DMS53 treated with DMSO at 0.1 percent for 48 hours (cell line): ENCODE data around the gene SRP68.

Experiments
- DNase-seq: peaks from one replicate; lab custom pipeline; 2025; ENCODE audit not compliant: unreplicated experiment; lab: John Stamatoyannopoulos, UW

SRP68 gene

DNA sequence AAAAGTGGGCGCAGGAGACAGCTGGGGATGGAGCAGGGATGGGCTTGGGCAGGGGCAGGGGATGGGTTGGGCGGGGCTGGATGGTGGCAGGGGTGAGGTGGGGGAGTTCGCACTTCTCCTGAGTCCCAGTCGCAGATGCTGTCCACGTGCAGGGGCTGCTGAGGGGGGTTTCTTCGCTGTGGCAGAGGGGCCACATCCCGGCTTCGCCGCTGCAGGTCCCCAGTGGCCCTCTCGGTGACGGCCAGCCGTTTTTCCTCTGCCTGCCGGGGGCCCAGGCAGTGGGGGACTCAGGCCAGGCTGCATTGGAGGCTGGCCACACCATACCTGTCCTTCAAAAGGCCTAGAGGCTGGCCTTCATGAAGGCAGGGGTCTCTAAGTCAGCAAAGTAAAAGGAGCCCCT is 53.5 kb downstream of the SRP68 start:
- no peak for DNase-seq

DNA sequence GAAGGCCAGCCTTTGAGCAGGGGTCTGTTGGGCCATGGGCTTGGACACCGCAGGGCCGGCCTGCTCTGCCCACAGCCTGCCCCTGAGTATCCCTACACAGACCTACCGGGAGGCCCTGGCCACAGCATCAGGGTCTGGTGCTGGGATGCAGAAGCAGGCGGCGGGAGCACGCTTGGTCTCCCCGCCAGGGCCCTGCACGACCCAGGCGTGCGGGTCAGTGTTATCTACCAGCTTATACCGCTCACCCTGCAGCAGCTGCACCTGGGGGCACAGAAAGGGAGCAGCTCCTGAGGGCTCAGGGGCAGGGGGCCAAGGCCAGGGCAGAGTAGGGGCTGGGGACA is 54.0 kb downstream of the SRP68 start:
- DNase-seq: no peak

DNA sequence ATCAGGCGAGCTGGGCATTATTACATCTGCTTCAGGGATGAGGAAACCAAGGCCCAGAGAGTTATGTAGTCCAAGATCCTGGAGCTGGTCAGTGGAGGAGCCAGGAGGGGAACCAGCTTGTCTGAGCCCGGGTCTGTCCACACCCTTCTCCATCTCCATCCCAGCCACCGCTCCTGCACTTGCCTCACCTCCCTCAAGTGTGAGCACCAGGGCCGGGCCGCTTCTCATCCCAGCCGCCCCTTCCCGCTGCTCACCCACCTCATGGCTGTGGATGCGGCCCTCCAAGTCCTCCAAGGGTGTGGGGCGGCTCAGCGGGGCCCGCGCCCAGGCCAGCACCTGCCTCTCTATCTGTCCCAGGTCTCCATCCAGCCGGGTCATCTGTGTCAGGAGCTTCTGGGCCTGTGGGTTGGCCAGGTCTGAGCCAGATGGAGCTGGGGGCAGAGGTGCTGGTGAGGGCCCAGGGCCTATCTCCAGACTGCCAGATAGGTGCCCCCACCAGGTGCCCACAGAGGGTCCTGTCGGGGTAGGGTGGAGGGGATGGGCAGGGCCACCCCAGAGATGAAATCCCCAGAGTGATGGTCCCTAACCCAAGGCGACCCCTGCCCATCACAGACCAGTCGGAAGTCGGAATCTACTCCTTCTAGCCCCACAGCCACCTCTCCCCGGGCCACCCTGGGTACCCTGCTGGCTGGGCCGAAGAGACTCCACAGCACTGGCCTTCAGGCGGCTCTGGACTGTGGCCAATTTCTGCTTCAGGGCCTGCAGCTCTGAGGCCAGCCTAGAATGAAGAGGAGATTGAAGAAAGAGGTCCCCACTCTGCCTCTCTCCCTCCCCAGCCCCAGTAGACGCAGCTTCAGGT is 54.6 kb downstream of the SRP68 start:
- DNase-seq: no peak

DNA sequence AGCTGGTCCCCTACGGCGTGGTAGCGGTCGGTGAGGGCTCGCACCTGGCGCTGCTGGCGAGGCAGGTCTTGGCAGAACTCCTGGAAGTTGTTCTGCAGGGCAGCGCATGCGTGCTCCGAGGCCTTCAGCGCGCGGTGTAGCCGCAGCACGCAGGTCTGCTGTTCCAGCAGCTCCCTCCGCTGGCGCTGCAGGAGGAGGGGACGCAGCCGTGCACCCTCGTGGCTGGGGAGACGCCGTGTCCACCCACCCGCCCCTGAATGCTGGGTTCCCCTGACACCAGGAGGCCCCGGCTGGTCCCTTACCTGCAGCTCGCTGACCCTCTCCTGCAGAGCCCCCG is 57.4 kb downstream of the SRP68 start:
- DNase-seq: peak; percentile 52

DNA sequence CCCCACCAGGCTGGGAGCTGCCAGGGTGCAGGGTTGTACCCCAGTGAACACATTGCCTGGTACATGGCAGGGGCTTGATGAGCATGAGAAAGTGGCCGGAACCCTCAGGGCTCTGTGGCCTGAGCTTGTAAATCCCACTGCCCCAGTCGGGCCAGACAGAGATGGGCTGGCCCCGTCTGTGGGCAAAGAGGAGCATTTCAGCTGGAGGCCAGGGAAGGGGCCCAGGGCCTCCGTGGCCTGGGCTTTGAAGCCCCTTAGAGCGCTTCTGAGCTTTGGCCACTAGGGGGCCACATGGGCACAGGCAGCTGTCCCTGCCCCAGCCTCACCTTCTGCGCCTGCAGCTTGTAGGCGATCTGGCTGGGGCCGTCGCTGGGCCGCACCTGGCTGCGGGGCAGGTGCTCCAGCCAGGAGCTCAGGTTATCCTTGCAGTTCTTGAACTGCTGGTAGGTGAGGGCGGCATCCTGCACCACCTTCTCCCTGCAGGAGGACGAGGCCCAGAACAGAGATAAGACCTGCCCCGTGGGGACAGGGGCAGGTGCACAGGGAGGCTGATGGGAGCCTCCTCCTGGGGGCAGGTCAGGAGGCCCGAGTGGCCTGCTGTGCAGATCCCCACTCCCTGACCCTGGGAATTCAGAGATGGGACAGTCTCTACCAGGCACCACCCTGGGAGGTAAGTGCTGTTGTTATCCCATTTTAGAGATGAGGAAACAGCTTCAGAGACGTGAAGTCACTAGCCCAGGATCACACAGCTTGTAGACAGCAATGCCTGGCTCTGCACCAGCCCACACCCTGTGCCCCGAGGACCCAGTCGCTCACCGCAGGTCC is 58.0 kb downstream of the SRP68 start:
- DNase-seq: peak; percentile 83

DNA sequence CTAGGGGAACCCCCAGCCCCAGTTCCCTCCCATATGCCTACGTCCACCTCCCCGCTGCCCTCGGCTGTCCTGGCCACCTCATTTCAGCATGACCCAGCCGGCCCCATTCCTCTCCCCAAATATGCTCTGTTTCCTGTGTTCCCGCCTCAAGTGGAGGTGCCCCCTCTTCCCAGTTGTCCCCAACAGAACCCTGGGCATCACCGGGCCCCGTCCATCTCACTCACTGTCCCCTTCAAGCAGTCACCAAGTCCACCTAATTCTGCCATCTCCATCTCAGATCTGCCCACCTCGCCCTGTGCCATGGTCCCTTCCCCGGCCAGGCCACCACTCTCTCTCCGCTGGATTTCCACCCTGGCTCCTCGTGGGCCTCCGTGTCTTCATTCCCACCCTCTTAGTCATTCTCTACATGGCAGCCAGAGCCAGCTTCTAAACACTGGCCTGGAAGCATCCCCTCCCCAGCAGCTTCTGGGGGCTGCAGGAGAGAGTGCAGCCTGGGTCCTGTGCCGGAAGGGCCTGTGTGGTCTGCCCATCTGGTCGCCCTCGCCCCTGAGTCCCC is 58.9 kb downstream of the SRP68 start:
- DNase-seq: no peak

DNA sequence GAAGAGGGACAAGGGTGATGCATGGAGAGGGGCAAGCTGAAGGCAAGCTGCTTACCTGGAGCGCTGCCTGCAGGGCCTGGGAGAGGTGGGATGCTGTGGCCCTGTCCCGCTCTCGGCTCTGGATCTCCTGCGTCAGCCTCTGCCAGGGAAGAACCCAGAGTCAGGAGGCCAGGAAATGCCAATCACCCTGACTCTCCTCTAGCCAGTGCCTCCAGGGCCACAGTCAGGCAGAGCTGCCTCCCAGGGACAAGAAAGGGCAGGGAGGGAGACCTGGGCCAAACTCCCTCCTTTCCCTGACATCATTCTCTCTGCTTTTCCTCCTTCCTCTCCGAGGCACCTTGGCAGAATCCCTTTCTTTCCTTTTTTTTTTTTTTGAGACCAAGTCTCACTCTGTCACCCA is 60.4 kb downstream of the SRP68 start:
- no peak for DNase-seq

DNA sequence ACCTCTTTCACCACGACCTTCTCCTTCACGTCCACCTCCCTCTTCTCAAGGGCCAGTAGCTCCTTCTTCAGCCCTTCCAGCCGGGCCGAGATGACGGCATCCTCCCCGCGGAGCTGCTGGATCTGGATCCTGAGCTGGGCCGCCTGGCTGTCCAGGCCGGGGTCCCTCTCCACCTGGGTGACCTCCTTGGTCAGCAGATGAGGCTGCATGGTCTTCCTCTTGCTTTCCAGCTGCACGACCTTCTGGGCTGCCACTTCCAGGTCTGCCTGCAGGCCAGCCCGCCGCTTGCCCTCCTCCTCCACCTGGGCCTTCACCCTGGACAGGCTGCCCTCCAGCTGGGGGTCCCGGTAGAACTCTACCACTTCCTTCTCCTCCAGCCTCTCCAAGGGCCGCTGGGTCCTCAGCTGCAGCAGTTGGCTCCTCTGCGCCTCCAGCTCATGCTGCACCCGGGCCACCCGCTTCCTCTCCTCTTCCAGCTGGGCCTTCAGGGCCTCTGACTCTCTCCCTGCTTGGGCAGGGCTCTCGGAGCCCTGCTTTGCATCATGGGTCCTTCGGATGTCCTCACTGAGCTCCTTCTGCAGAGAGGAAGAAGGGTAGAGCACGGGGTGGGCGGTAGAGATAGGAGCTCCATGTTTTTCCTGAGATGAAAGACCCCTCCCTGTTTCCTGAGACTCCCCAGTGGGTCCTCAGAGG is 62.2 kb downstream of the SRP68 start:
- DNase-seq: no peak

DNA sequence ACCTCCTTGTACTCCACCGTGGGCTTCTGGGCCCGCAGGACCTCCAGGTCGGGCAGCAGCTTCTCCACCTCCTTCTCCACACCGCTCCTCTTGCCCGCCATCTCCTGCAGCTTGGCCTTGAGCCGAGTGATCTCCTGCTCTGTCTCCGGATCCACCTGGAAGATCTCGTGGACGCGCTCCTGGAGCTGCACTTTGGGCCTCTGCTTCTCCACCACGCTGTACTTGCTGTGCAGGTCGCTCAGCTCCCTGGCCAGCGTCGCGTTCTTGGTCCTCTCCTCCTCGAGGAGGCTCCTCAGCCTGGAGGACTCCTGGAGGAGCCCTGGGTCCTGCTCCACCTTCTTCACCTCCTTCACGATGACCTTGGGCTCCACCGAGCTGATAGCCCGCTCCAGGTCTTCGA is 62.9 kb downstream of the SRP68 start:
- no peak for DNase-seq

DNA sequence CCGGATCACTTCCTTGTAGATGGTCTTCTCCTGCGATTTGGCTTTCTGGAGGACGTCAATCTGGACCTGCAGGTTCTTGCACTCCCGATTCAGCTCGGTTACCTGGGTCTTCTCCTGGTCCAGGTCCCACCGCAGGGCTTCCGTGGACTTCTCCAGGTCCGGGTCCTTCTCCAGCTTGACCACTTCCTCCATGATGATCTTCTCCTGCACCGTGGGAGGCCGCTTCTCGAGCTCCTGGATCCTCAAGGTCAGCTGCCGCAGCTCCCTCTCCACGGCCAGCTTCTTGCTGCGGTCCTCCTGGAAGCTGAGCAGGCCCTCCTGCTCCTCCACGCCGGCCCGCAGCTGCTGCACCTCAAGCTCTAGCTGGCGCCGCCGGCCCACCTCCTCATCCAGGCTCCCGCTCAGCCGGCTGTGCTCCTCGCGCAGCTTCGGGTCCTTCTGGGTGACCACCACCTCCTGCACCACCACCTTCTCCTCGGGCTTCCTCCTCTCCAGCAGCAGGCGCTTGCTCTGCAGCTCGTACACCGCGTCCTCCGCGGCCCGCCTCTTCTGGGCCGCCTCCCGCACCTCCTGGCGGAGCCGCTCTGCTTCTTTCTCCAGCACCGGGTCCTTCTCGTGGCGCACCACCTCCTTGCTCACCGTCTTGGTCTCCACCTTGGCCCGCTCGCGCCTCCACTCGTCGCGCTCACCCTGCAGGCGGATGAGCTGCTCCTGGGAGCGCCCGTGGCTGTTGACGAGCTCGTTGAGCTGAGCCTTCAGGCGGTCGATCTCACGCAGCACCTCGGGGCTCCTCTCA is 63.5 kb downstream of the SRP68 start:
- no peak for DNase-seq

DNA sequence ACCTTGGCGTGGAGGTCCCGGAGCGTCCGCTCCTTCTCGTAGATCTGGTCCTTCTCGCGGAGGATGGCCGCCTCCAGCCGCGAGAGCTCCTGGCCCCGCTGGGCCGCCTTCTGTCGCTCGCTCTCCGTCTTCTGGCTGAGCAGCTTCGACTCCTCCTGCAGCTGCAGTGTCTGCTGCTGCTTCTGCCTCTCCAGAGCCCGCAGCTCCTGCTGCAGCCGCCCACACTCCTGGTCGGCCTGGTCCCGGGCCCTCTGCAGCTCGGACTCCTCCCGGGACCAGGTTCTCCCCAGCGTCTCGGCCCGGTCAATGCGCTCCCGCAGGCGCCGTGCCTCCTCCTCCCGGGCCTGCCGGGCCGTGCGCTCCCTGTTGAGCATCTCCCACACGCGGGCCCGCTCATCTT is 64.1 kb downstream of the SRP68 start:
- no peak for DNase-seq

DNA sequence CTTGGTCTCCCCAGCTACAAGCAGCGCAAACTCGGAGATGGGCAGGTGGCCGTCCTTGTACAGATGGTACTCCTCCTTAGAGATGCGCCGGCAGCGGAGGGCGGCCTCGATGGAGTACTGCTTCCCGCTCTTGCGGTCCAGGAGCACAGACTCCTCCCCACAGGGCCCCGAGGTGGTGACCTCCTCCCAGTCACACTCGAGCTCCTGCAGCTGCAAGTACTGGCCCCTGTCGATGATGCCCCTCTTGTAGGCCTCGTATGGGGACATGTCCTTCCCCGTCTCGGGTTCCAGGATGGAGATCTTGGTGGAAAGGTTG is 64.5 kb downstream of the SRP68 start:
- no peak for DNase-seq

DNA sequence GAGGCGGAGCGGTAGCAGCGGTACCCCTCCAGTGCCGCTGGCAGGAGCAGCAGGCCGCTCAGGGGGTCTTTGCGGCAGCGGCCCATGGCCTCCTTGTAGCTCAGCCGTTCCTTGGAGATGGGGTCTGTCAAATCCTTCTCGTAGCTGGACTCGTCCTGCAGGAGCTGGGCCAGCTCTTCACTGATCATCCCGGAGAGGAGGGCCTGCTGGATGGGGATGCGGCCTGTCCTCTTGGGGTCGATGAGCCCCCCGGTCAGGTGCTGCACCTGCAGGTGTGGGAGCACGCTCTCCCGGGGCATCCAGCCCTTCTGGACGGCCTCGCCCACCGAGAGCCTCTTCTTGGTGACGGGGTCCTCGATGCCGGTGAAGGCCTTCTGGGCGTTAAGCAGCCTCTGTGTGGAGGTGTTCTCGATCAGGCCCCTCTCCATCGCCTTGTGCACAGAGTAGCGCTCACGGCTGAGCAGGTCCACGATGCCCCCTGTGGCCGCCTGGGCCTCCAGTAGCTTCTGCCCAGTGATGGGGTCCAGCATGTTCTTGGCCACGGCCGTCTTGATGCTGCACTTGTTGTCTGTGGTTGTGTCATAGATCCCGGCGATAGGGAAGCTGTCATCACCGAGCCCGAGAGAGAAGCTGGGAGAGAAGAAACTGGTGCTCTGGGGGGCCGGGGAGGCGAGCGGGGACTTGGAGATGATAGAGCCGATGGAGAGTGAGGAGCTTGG is 65.0 kb downstream of the SRP68 start:
- no peak for DNase-seq

DNA sequence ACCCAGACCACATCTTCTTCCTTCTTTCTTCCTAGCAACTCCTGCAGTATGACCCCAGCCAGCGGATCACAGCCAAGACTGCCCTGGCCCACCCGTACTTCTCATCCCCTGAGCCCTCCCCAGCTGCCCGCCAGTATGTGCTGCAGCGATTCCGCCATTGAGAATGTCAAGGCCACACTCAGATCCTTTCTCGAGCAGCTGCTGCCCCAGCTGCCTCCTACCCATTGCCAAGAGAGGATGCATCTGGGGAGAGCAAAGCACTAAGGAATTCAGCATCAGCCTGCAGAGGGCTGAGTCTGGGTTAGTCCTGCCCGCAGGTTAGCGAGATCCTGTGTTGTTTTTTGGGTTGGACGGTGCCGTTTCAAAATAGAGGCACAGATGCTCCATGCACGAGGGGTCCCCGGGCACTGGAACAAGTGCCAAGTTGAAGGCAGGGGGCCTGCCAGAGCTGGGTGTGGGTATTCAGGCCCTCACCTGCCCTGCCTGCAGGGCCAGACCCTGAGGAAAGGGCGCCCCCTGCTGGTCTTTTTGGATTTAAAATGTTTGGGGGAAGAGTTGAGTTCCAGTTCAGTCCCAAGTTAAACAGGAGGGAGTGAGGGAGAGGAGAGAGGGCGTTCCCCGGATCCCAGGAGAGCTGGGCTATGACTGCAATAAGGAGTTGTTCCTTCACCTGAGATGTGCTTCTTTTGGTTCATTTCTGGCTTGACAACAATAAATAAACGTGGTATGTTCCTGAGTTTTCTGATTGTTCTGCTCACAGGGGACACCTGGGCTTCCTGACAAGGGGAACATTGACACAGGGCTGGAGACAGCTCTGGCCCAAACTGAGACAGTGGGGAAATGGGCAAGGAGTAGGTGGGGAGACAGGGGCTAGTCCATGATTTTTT is 66.8 kb downstream of the SRP68 start:
- DNase-seq: peak; percentile 45

DNA sequence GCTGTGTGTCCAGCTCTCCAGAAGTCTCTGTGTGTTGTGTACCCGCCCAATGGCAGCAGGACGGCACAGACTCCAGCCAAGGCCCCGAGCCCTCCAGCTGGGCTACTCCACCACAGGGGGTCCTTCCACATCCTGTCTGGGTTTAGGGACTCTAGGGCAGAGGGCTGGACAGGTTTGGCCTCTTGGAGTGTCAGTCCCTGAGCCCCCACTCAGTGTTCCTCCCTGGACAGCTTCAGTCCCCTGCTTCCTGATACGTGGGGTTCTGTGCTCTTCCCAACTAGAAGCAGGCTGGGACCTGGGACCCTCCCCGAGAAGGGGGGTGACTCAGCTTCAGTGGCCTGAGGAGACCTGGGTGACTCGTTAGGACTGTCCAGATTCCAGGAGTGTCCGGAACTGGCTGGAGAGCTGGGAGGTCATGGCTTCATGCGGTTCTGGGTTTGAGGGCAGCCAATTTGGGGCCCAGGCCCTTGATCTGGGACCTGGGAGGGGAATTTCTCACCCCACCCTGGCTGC is 67.5 kb downstream of the SRP68 start:
- no peak for DNase-seq

DNA sequence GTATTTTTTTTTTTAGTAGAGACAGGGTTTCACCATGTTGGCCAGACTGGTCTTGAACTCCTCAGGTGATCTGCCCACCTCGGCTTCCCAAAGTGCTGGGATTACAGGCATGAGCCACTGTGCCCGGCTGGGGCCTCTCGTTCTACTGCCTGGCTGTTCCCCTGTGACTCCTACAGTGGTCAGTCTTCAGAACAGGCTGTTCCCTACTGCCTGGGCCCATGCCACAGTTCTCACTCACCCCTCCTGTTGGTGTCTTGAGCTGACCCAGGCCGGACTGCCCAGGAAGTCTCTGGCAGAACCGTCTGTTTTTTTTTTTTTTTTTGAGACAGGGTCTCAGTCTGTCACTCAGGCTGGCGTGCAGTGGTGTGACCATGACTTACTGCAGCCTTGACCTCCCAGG is 68.4 kb downstream of the SRP68 start:
- DNase-seq: no peak

DNA sequence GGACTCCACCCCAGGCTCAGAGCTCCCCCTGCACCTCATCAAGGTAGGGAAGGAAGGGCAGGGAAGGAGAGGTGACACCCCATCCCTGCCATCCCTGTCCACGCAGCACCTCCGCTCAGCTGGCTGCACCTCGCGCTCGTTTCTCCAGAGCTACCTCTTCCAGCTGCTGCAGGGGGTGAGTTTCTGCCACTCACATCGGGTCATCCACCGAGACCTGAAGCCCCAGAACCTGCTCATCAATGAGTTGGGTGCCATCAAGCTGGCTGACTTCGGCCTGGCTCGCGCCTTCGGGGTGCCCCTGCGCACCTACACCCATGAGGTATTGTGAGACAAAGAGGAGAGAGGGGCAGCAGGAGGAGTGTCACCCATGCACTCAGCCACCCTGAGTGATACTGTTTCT is 70.2 kb downstream of the SRP68 start:
- DNase-seq: no peak

DNA sequence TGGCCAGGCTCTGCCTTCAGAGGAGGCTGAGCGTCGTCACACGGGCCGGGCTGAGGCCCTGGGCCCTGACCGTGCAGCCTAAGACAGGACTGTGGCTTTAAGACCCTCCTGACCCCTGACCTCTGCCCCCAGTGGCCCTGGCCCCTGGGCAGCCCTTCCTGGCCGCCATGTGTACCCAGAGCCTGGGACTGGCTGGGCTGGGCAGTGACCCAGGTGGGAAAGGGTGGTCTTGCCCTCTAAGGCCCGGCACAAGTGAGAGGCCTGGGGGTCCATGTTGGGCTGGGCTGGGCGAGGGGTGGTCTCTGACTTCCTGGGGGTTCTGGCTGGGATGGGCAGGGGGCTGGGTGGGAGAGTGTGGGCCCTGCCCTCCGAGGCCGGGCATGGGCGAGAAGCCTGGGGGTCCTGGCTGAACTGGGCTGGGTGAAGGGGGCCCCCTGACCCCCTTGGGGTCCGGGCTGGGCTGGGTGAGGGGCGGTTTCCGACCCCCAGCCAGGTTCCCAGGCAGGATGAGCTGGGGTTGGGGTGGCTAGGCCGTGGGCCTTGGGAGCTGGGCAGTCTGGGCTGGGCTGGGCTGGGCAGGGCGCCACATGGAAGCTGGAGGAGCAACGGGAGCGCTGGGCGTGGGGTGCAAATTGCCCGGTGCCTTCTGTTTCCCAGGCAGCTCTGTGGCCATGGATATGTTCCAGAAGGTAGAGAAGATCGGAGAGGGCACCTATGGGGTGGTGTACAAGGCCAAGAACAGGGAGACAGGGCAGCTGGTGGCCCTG is 71.4 kb downstream of the SRP68 start, which contains the start of gene CDK3:
Gene CDK3 (plus strand): TSS at position 101 of the 767 bp plus-strand sequence. CDS start 571 bp downstream, at position 672.
- DNase-seq: no peak
